HS-5 (cell line): ENCODE measurements around the gene CPXM1.
"Not testable (repeated sequence)": the region's sequence is repeated elsewhere in the genome, so short reads cannot be mapped to it uniquely, and the experiment has no call there.

Source experiments
- DNase-seq: peaks from one replicate; pipeline ENCODE4 v3.0.0-alpha.2; 2012; ENCODE audit warnings: low read depth

Gene CPXM1

GRCh38 chr20:2800521-2801285, at the start of gene CPXM1:
TSS of gene CPXM1 (minus strand) at chr20:2800627. CDS start at chr20:2800572, 55 bp downstream.
- DNase-seq: no peak

GRCh38 chr20:2849529-2849928, 49.1 kb upstream of the CPXM1 start:
- DNase-seq: no peak

- DNase-seq: no peak
Observed at GRCh38 chr20:2847802-2848201, 47.4 kb upstream of the CPXM1 start.

- DNase-seq: no peak
Observed at GRCh38 chr20:2846698-2847097, 46.3 kb upstream of the CPXM1 start.

- no peak for DNase-seq
Observed at GRCh38 chr20:2845607-2846006, 45.2 kb upstream of the CPXM1 start.

GRCh38 chr20:2840967-2841531, 40.6 kb upstream of the CPXM1 start:
- DNase-seq: peak; percentile 49

- peak; percentile 53 for DNase-seq
Observed at GRCh38 chr20:2840138-2840966, 39.9 kb upstream of the CPXM1 start, which contains the start of the genes PCED1A and VPS16. TSS of gene PCED1A (minus strand) at chr20:2840655. CDS start at chr20:2839912, 743 bp downstream. TSS of gene VPS16 (plus strand) at chr20:2840745. CDS start at chr20:2840775, 30 bp downstream.

GRCh38 chr20:2839732-2840137, 39.3 kb upstream of the CPXM1 start:
- no peak for DNase-seq

- no peak for DNase-seq
Observed at GRCh38 chr20:2838847-2839671, 38.6 kb upstream of the CPXM1 start.

DNA sequence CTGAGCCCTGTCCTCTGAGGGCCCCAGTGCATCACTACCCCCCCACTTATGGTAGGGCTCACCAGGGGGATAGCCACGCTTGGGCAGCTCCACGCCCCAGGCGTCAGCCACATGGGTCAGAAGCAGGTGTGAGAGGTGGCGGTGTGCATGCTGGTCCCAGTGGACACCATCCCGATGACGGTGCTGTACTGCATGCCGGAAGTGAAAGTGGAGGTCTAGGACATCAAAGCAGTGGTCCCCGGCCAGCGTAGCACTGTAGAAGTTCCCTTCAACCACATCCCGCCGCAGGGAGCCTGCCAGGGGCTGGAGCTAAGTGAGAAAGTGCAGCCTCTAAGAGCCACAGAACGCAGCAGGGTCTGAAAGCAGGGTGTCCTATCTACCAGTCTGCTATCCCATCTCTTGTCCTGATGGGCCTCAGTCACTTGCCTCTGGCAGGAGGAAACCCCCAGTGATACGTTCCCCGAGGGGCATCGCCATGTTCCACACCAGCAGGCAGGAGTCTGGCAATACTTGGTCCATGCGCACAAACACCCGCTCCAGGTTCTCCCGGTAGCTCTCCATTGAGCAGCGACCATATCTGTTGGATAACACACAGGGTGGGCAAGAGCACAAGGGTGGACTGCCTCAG, 37.9 kb upstream of the CPXM1 start:
- no peak for DNase-seq

- no peak for DNase-seq
Observed at GRCh38 chr20:2837221-2837960, 37.0 kb upstream of the CPXM1 start.

DNA sequence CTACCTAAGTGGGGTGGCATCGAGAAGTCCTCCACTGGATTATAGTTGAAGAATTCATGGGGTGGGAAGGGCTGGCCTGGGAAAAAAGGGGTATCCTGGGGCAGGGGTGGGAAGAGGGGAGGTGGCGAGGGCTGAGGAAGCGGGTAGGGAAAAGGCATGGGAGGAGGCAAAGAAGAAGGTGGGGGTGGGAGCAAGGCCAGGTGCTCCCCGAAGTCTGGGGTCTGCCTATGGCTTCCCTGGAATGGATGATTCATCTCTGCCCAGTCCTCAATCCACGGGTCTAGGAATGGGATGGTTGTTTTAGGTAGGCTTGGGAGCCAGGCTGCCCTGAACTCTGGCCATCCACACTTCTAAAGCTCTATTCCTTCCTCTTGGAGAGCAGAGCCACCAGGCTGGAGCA, 35.6 kb upstream of the CPXM1 start:
- no peak for DNase-seq

DNA sequence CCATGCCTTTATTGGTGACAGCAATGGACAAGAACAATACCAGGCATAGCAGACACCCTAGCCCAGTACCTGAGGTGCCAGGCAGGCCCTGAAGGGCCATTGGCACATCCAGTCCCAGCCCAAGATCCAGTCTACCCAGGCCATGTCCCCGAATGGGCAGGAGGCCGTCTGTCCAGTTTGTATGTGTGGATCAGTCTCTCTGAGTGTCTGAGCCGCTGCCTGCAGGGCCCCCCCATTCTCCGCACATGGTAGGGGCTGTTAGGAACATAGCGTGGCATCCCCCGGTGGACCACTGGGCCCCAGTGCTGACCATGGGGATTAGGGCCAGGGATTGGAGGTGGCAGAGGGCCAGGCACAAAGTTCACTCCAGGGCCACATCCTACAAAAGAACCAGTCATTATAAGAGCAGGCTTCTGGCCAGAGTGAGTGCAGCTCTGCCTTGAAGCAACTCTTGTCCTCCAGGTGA, 34.9 kb upstream of the CPXM1 start:
- DNase-seq: no peak

DNA sequence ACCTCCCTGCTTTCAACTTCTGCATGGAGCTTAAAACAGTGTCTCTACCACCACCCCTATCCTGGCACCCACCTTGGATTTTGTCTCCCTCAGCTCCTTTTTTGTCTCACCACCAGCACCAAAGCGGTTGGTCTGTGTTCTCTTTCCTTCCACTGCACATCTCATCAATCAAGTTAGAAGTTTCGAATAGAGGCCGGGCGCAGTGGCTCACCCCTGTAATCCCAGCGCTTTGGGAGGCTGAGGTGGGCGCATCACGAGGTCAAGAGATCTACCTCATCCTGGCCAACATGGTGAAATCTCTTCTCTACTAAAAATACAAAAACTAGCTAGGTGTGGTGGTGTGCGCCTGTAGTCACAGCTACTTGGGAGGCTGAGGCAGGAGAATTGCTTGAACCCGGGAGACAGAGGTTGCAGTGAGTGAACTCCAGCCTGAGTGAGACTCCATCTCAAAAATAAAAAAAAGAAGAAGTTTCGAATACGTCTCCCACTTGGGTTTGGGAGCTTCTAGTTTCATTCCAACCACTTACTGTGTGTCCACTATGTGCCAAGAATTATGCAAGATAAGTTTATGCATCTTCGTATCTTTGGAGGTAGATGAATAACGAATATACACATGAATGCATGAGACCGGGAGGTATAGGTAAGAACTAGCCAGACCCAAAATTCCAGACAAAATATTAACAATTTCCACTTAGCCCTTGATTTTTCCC, 34.1 kb upstream of the CPXM1 start:
- no peak for DNase-seq

DNA sequence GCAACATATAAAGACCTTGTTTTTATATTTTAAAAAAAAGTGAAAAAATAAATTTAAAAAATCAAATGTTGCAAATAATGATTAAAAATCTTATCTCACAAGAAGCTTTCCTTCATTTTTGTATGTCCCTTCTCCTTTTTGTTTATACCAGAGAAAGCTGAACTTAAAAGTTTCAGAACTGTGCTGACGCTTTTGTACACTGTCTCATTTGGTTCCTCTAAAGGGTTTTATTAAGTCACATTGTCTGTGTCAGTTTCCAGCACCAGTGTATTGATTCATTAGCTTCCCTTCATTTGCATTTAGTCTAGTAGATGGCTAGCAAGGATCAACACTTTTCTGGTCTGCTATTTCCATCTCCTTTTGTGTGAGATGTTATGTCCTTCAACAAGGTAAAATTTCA, 33.3 kb upstream of the CPXM1 start:
- no peak for DNase-seq

DNA sequence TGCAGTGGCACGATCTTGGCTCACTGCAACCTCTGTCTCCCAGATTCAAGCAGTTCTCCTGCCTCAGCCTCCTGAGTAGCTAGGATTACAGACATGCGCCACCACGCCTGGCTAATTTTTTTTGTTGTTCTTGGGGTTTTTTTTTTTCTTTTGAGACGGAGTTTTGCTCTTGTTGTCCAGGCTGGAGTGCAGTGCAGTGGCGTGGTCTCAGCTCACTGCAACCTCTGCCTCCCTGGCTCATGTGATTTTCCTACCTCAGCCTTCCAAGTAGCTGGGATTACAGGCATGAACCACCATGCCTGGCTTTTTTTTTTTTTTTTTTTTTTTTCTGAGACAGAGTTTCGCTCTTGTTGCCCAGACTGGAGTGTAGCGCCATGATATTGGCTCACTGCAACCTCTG, 30.8 kb upstream of the CPXM1 start:
- not testable (repeated sequence) for DNase-seq

- DNase-seq: no peak
Observed at GRCh38 chr20:2829376-2829775, 28.9 kb upstream of the CPXM1 start.

GRCh38 chr20:2826655-2827054, 26.2 kb upstream of the CPXM1 start:
- DNase-seq: no peak

DNA sequence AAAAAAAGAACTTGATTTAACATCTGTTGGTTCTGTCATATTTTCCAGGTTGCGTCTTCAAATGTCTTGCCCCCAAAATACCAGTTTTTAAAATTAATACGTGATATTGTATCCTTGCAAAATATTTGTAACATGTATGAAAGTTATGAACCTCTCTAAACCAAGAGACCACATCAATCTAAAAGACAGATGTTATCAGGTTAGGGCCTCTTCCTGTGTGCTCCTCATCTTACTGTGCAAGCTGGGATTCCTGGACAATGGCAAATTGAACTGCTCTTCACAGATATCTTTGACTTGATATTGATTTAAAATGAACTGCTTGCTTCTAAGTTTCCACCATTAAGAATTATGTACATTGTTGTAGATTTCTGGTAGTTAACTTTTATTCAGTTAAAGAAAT, 25.3 kb upstream of the CPXM1 start:
- DNase-seq: no peak

GRCh38 chr20:2822073-2822472, 21.6 kb upstream of the CPXM1 start:
- DNase-seq: no peak
